KBM-7 (cell line): ENCODE data around the gene FZD1.
A peak's percentile ranks its signal among the peaks of the same experiment; 100 is the strongest.

Experiments used
- DNase-seq: peaks from one replicate; pipeline ENCODE4 v3.0.0-alpha.2; 2015
- in situ Hi-C: fragments of 300-500 bp; cut with MboI; formaldehyde crosslinking; loops from 2 replicates; pipeline ENCODE4 v1.14.3; 2020; ENCODE audit warnings: low sequenced_read_pairs, low pct_unique_long_range_greater_than_20kb, mixed read lengths

Gene FZD1

GRCh38 chr7:91263384-91264045 is 718 bp upstream of the FZD1 start:
- no peak for DNase-seq
- in situ Hi-C loops = no loop called here

DNA sequence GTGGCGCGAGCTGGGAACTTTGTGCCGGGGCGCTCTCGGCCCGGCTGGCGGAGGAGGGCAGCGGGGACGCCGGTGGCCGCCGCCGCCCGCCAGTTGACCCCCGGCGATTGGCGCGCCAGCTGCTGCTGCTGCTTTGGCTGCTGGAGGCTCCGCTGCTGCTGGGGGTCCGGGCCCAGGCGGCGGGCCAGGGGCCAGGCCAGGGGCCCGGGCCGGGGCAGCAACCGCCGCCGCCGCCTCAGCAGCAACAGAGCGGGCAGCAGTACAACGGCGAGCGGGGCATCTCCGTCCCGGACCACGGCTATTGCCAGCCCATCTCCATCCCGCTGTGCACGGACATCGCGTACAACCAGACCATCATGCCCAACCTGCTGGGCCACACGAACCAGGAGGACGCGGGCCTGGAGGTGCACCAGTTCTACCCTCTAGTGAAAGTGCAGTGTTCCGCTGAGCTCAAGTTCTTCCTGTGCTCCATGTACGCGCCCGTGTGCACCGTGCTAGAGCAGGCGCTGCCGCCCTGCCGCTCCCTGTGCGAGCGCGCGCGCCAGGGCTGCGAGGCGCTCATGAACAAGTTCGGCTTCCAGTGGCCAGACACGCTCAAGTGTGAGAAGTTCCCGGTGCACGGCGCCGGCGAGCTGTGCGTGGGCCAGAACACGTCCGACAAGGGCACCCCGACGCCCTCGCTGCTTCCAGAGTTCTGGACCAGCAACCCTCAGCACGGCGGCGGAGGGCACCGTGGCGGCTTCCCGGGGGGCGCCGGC is 870 bp downstream of the FZD1 start:
- DNase-seq = peak; percentile 63
- in situ Hi-C loops = no loop called here

GRCh38 chr7:91265693-91266066 is 1.4 kb downstream of the FZD1 start:
- in situ Hi-C loops = no loop called here
- DNase-seq = no peak

- no peak for DNase-seq
- in situ Hi-C loops = no loop called here
Observed at GRCh38 chr7:91266067-91266688, 1.9 kb downstream of the FZD1 start.

- DNase-seq = no peak
- in situ Hi-C loops = no loop called here
Observed at GRCh38 chr7:91266689-91267090, 2.5 kb downstream of the FZD1 start.

DNA sequence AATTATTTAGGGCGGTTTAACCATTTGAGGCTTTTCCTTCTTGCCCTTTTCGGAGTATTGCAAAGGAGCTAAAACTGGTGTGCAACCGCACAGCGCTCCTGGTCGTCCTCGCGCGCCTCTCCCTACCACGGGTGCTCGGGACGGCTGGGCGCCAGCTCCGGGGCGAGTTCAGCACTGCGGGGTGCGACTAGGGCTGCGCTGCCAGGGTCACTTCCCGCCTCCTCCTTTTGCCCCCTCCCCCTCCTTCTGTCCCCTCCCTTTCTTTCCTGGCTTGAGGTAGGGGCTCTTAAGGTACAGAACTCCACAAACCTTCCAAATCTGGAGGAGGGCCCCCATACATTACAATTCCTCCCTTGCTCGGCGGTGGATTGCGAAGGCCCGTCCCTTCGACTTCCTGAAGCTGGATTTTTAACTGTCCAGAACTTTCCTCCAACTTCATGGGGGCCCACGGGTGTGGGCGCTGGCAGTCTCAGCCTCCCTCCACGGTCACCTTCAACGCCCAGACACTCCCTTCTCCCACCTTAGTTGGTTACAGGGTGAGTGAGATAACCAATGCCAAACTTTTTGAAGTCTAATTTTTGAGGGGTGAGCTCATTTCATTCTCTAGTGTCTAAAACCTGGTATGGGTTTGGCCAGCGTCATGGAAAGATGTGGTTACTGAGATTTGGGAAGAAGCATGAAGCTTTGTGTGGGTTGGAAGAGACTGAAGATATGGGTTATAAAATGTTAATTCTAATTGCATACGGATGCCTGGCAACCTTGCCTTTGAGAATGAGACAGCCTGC is 3.1 kb downstream of the FZD1 start:
- no peak for DNase-seq
- in situ Hi-C loops = no loop called here

DNA sequence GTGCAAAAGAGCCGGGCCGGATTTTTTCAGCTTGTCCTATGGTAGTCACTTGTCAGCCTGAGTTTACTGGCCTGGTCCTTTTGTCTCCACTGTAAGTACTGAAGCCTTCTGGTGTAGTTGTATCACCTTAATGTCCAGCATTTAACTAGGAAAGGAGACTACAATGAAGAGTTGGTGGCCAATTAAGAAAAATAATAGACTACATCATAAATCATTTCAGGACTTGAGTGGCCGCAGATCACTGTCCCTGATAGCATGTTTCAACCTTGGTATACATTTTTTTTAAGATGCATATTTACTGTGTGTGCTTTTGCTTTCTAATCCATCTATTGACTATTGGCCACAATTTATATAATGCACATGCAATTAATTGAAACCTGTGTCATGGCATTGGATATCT is 6.1 kb downstream of the FZD1 start:
- DNase-seq = no peak
- in situ Hi-C loops = no loop called here

GRCh38 chr7:91276909-91277308 is 12.7 kb downstream of the FZD1 start:
- DNase-seq = no peak
- in situ Hi-C loops = no loop called here

- DNase-seq = no peak
- in situ Hi-C loops = no loop called here
Observed at GRCh38 chr7:91280185-91280584, 16.0 kb downstream of the FZD1 start.

- in situ Hi-C loops = no loop called here
- DNase-seq = no peak
Observed at GRCh38 chr7:91280604-91281003, 16.4 kb downstream of the FZD1 start.

- in situ Hi-C loops = no loop called here
- no peak for DNase-seq
Observed at GRCh38 chr7:91285696-91286355, 21.6 kb downstream of the FZD1 start.

DNA sequence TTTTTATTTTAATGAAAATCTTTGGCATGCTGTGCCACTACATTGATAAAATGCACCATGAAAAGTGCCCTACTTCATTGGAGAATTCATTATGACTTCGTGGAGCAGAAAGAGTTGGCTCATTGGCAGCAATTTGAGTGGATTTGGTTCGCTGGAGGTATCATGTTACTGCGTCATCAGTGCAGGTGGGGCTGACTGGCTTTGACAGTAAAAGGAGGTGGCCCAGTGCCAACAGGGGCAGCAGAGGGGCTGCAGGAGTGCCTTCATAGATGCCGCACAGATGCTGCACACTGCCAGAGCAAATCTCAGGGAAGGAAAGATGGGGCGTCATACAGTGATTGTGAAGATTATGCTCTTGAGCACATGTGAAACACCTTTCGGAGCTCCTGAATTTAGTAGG is 22.2 kb downstream of the FZD1 start:
- in situ Hi-C loops = no loop called here
- no peak for DNase-seq

- in situ Hi-C loops = no loop called here
- DNase-seq = no peak
Observed at GRCh38 chr7:91287371-91288084, 23.3 kb downstream of the FZD1 start.

GRCh38 chr7:91288208-91288824 is 24.1 kb downstream of the FZD1 start:
- in situ Hi-C loops = no loop called here
- peak; percentile 50 for DNase-seq

DNA sequence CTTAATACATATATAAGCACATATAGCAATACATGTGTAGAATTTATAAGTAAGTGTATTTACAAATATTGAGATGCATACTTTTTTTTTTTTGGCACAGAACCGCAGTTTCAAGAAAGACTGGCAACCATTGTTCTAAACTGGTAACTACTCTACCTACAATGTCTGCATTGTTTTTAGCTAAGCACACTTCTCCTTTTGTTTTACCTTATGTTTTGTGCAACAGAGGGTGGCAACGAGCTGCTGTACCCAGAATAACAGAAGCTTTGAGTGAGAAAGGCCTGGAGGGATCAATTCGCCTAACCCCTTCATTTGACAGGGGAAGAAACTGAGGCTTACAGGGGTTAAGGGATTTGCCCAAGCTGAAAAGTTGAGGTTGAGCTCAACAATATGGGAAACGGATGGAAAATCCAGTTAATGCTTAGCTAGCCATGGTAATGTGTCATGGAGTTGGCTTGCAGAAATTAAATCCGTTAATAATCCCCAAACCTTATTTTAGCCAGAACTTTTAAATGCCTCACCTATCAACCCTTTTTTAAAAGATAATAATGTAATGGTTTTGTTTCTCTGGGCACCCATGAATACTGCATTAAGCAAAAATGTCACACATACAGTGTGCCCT is 25.5 kb downstream of the FZD1 start:
- in situ Hi-C loops = no loop called here
- DNase-seq = no peak

DNA sequence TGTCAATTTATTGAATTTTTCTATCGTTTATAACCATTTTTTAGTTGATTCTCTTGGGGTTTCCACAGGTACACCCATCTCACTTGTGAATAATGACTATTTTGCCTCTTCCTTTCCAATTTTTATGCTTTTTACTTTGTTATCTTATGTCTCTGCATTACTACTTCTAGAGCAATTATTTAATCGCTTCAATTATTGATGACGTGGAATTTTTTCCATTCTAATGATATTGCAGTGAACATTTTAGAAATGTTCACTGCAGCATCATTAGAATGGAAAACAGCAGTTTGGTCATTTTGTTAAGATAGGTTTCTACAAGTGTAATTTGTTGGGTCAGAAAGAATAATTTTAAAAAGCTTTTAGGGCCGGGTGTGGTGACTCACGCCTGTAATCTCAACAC is 27.1 kb downstream of the FZD1 start:
- DNase-seq = no peak
- in situ Hi-C loops = no loop called here

GRCh38 chr7:91291902-91292301 is 27.7 kb downstream of the FZD1 start:
- DNase-seq = no peak
- in situ Hi-C loops = no loop called here

DNA sequence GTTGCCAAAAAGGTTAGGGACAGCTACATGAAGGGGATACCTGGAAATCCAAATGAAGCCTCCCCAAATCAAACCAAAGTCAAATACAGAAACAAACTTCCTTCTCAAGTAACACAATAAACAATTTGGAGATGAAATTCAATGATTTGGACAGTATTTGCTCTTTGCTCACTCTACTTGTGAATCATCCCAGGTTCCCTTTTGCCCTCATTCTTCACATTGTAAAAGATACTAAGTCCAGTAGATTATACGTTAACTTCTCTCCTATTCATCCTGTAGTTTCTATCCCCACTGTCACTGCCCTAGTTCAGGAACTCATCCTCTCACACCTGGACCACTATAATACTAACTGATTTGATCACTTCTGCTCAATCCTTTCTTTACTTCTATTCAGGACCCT is 28.3 kb downstream of the FZD1 start:
- no peak for DNase-seq
- in situ Hi-C loops = no loop called here
